ENCODE measurements around the gene AKT1S1.

The AKT1S1 gene

GRCh38 chr19:49854378-49855263 lies 22.5 kb downstream of the AKT1S1 start:
- no peak for TF ChIP-seq CTCF (IDR thresholded peaks at IDR 0.05)
- Histone ChIP-seq H3K4me3 (no peak overlapping the region), H3K27ac (no peak overlapping the region)
- no peak for DNase-seq (ENCODE audit: low spot score)

GRCh38 chr19:49853852-49854377 lies 23.2 kb downstream of the AKT1S1 start:
- DNase-seq (ENCODE audit: low spot score), result no peak
- no peak for TF ChIP-seq CTCF (IDR thresholded peaks at IDR 0.05)
- no peak overlapping the region for H3K4me3 ChIP-seq
- H3K27ac ChIP-seq, result no peak overlapping the region

DNA sequence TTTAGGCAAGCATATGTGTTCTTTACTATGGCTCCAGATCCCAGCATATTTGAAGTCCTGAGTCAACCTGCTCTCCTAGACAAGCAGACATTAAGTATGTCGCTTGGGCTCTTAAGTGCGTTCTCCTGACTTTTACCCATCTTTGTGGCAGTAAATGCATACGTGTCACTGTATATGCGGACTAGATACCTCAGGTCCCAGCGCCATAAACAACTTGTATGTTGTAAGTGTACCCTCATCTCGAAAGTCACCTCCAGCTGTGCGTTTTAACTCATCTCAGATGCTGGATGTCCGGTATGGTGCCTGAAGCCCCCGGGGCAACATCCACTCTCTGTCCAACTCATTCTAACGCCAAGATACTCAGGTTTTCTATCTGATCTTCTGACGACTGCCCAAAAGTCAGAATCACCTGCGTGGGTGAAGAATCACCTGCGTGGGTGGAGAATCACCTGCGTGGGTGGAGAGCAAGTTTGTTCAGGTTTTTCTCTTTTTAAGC lies 24.5 kb downstream of the AKT1S1 start:
- no peak overlapping the region for H3K27ac ChIP-seq
- TF ChIP-seq CTCF (IDR thresholded peaks at IDR 0.05), result no peak
- DNase-seq (ENCODE audit: low spot score), result no peak
- H3K4me3 ChIP-seq, result peak overlapping the region; percentile 95

GRCh38 chr19:49851456-49852259 lies 25.5 kb downstream of the AKT1S1 start:
- Histone ChIP-seq H3K4me3 (peak overlapping the region; percentile 95), H3K27ac (peak overlapping the region; percentile 98 to 99)
- no peak for TF ChIP-seq CTCF (IDR thresholded peaks at IDR 0.05)
- no peak for DNase-seq (ENCODE audit: low spot score)

DNA sequence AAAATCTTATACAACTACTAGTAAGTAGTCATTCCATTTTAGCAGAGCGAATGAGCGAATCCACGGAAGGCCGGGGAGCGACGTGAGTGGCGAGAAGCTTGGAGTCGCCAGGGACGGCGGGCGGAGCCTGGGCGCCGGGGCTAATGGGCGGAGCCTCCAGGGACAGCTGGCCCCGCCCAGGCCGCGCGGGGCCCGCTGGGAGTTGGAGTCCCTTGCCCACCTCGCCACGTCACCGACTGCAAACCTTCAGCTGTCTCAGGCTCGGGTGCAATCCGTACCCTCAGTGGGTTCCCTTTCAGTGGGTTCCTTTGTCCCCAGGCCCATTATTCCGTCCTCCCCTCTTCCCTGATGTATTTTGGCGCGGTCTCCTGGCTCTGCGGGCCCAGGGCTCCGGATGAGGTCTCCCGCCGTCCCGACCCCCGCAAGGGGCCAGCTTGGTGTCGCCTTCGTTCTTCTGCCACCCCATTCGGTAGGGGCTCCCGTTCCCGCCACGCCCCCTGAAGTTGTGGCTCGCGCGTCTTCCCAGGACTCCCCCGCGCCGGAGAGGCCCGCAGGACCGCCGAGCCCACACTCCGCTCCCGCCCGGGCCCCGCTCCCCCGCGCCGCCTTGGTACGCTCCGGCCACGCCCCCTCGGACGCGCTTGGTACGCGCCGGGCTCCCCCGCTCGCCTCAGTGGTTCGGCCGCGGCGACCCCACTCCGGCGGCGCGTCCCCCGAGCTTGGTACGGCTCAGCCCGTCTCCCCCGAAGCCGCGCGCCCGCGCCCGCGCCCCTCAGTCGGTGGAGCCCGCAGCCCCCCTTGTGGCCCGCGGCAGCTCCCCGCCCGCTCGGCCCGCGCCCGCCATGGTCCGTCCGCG lies 26.4 kb downstream of the AKT1S1 start, which contains the start of gene PTOV1:
Gene PTOV1 (plus strand): TSS at position 673 of the 856 bp plus-strand sequence.
- no peak for TF ChIP-seq CTCF (IDR thresholded peaks at IDR 0.05)
- Histone ChIP-seq H3K4me3 (peak within 1 kb of the TSS; percentile 95), H3K27ac (peak within 1 kb of the TSS; percentile 98 to 99)
- peak; percentile 94 for DNase-seq (ENCODE audit: low spot score)

- Histone ChIP-seq H3K4me3 (peak overlapping the region; percentile 95), H3K27ac (peak overlapping the region; percentile 98 to 99)
- DNase-seq (ENCODE audit: low spot score), result no peak
- TF ChIP-seq CTCF (IDR thresholded peaks at IDR 0.05), result no peak
Measured at GRCh38 chr19:49850221-49850486, 27.0 kb downstream of the AKT1S1 start.
